ENCODE data around the gene PRR7. TPM values are rescaled to one million over a fixed set of nuclear protein-coding genes. Genes with fewer than 3 reads are reported as not detected.

Gene PRR7
- total RNA-seq, 1 experiment from 2014 or later, result 23.2 TPM

- CTCF ChIA-PET, result interaction anchor here (0.6 to 15.3 kb wide), 14 partner anchors 9 to 1182 kb away, joined by 3 to 277 read pairs (median 3); partner anchors contain the start of genes DBN1 and PFN3
Measured at GRCh38 chr5:177448244-177448950, 1.8 kb downstream of the PRR7 start.

DNA sequence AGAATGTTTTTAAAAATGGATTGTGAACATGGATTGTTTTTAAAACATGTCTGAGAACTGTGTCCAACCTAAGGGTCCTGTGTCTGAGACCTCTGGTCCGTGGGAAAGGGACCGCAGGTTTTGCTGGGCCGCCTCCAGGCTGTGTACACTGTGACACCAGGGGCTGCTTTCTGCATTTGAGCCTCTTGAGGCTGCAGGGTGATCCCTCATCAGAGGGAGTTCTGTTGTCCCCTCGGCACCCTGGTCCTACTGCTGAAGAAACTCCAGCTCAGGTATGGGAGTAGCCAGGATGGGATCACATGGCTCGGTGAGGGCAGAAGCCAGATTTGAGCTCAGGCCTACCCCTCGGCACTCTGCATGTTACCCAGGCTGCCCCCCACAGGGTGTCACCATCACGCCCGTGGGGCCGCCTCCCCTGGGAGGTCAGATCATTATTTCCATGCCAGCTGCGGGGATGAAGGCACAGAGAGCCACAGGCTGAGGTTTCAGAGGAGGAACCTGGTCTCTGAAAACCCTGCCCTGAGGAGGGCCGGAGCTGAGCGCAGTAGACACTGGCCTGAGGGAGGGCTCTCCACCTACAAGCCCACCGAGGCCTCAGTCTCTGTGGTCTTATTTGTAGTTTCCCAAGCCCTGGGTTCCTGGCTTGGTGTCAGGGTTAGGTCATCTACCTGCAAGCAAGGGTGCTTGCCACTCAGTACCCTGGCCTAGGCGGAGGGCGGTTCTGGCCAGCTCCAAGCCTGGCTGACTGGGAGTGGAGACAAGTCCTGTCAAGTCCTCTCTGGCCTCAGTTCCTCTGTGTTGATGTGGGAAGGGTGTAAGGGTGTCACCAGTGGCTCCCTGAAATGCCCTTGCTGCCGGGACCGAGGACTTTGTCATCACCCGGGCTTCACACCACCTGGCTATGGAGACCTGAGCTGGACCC is 2.8 kb downstream of the PRR7 start:
- Mint-ChIP-seq H3K4me3 (ENCODE audit: unreplicated experiment) (no peak overlapping the region), H3K36me3 (ENCODE audit: insufficient read depth, unreplicated experiment) (peaks cover 39% of the 10 kb centered on the region), H3K27me3 (ENCODE audit: insufficient read depth, unreplicated experiment) (no peaks in the 10 kb centered on the region), H3K4me1 (ENCODE audit: insufficient read depth, unreplicated experiment) (peaks cover 26% of the 10 kb centered on the region), H3K27ac (ENCODE audit: low read depth, unreplicated experiment) (no peak overlapping the region), H3K9me3 (ENCODE audit: unreplicated experiment) (no peaks in the 10 kb centered on the region)
- DNase-seq (ENCODE audit: unreplicated experiment), result peak; percentile 75
- ChIA-PET CTCF (interaction anchor here (0.6 to 15.3 kb wide), 11 partner anchors 12 to 1181 kb away, joined by 3 to 277 read pairs (median 4); partner anchors contain the start of genes F12 and PFN3), POLR2A (interaction anchor here (0.9 to 17.7 kb wide), 12 partner anchors 10 to 148 kb away, joined by 3 to 217 read pairs (median 4); partner anchors contain the start of genes GRK6, LMAN2 and PFN3)
- intact Hi-C loops (cut with micrococcal nuclease), result no loop called here
- no peak for TF ChIP-seq CTCF (IDR thresholded peaks at IDR 0.05; ENCODE audit: unreplicated experiment)
- BruUV-seq (replicated peaks), result no TSS peak

More at GRCh38 chr5:177448244-177448950, 1.8 kb downstream of the PRR7 start:
- POLR2A ChIA-PET, result interaction anchor here (0.6 to 17.7 kb wide), 25 partner anchors 7 to 1038 kb away, joined by 3 to 217 read pairs (median 3); partner anchors contain the start of genes DDX41, GRK6, LMAN2 and MXD3
- peaks cover 32% of the 10 kb centered on the region for H3K36me3 Mint-ChIP-seq (ENCODE audit: insufficient read depth, unreplicated experiment)
- no peaks in the 10 kb centered on the region for H3K9me3 Mint-ChIP-seq (ENCODE audit: unreplicated experiment)
- peaks cover 21% of the 10 kb centered on the region for H3K4me1 Mint-ChIP-seq (ENCODE audit: insufficient read depth, unreplicated experiment)
- no peaks in the 10 kb centered on the region for H3K27me3 Mint-ChIP-seq (ENCODE audit: insufficient read depth, unreplicated experiment)
- BruUV-seq (replicated peaks), result TSS peak; percentile 12
- intact Hi-C loops (cut with micrococcal nuclease), result no loop called here
- TF ChIP-seq CTCF (IDR thresholded peaks at IDR 0.05; ENCODE audit: unreplicated experiment), result no peak
- peak overlapping the region; percentile 70 for H3K27ac Mint-ChIP-seq (ENCODE audit: low read depth, unreplicated experiment)
- H3K4me3 Mint-ChIP-seq (ENCODE audit: unreplicated experiment), result peak overlapping the region; percentile 75
- DNase-seq (ENCODE audit: unreplicated experiment), result no peak

- ChIA-PET CTCF (interaction anchor here (0.6 to 15.3 kb wide), 6 partner anchors 14 to 60 kb away, joined by 3 to 277 read pairs (median 32); partner anchors contain the start of gene PFN3), POLR2A (interaction anchor here (1.2 to 17.7 kb wide), 6 partner anchors 12 to 100 kb away, joined by 3 to 217 read pairs (median 24); partner anchors contain the start of genes GRK6, LMAN2 and PFN3)
- intact Hi-C loops (cut with micrococcal nuclease), result no loop called here
- no TSS peak for BruUV-seq (replicated peaks)
- H3K27ac Mint-ChIP-seq (ENCODE audit: low read depth, unreplicated experiment), result no peak overlapping the region
- no peak overlapping the region for H3K4me3 Mint-ChIP-seq (ENCODE audit: unreplicated experiment)
- TF ChIP-seq CTCF (IDR thresholded peaks at IDR 0.05; ENCODE audit: unreplicated experiment), result no peak
- H3K9me3 Mint-ChIP-seq (ENCODE audit: unreplicated experiment), result no peaks in the 10 kb centered on the region
- no peaks in the 10 kb centered on the region for H3K27me3 Mint-ChIP-seq (ENCODE audit: insufficient read depth, unreplicated experiment)
- H3K36me3 Mint-ChIP-seq (ENCODE audit: insufficient read depth, unreplicated experiment), result peaks cover 28% of the 10 kb centered on the region
- DNase-seq (ENCODE audit: unreplicated experiment), result no peak
- H3K4me1 Mint-ChIP-seq (ENCODE audit: insufficient read depth, unreplicated experiment), result peaks cover 19% of the 10 kb centered on the region
Measured at GRCh38 chr5:177450667-177451424, 4.2 kb downstream of the PRR7 start.
